GM03348 (cell line): ENCODE results near the gene RDH8.

Source experiments
- DNase-seq: peaks from one replicate; pipeline ENCODE4 v3.0.0; 2012; ENCODE audit warnings: low spot score

RDH8 gene

GRCh38 chr19:10036601-10037071, 23.4 kb downstream of the RDH8 start:
- DNase-seq: no peak

GRCh38 chr19:10037367-10037766, 24.1 kb downstream of the RDH8 start:
- no peak for DNase-seq

GRCh38 chr19:10037809-10038208, 24.5 kb downstream of the RDH8 start:
- DNase-seq: no peak

GRCh38 chr19:10043286-10043927, 30.1 kb downstream of the RDH8 start:
- no peak for DNase-seq

- DNase-seq: no peak
These were observed 31.1 kb downstream of the RDH8 start for GRCh38 chr19:10044390-10044789.

- no peak for DNase-seq
These were observed 32.1 kb downstream of the RDH8 start for GRCh38 chr19:10045371-10045770.

- no peak for DNase-seq
These were observed 36.3 kb downstream of the RDH8 start for GRCh38 chr19:10049626-10050025.

GRCh38 chr19:10052602-10053360, 39.5 kb downstream of the RDH8 start:
- no peak for DNase-seq

- peak; percentile 54 for DNase-seq
These were observed 48.5 kb downstream of the RDH8 start for GRCh38 chr19:10061717-10062310.

- DNase-seq: no peak
These were observed 54.9 kb downstream of the RDH8 start for GRCh38 chr19:10068205-10068604.

- DNase-seq: no peak
These were observed 55.8 kb downstream of the RDH8 start for GRCh38 chr19:10069046-10069445.

- no peak for DNase-seq
These were observed 57.6 kb downstream of the RDH8 start for GRCh38 chr19:10070730-10071446.
